Measurements from ENCODE around the gene KDM4B.

KDM4B gene

DNA sequence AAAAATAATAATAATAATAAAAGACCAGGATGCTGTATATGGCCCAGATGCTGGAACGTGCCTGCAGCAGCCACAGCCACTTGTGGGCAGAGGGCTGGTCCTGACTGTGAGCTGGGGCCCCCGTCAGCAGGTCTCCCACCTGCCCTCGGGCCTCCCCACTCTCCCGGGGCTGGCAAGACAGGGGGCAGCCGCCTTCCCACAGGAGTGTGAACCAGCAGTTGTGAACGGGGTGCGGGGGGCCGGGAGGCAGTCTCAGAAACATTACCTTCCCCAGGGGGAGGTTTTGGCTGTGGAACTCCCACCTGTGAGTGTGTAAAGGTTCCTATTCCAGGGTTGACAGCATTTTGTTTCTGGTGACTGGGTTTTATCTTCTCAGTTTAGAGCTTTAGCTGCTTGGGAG is 151.4 kb downstream of the KDM4B start:
- DNase-seq (ENCODE audit: low read depth in 2 of 2) = no peak
- no peak overlapping the region for H3K4me3 ChIP-seq (replicated peaks in 1 of 2; ENCODE audit: low read depth in 2 of 2, low read length in 2 of 2)
- no peak for TF ChIP-seq CTCF (IDR thresholded peaks at IDR 0.05; ENCODE audit: low read depth, low read length)

DNA sequence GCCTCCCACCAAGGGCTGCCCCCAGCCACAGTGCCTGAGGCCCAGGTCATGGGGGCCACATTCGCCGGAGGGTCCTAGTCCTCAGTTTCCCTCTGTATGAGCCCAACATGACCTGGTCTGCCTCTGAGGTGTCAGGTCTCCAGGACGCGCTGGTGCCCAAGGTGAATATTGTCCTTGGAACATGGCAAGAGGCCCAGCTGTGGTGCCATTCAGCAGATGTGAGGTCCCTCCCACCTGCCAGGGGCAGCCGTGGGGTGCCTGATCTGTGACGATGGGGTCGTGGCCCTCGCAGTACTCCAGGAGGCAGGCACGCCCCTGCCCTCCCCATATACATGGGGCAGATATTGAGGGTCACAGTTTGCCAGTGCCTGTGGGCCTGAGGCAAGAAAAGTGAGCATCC is 151.9 kb downstream of the KDM4B start:
- TF ChIP-seq CTCF (IDR thresholded peaks at IDR 0.05; ENCODE audit: low read depth, low read length) = no peak
- DNase-seq (ENCODE audit: low read depth in 2 of 2) = no peak
- no peak overlapping the region for H3K4me3 ChIP-seq (replicated peaks in 1 of 2; ENCODE audit: low read depth in 2 of 2, low read length in 2 of 2)

GRCh38 chr19:5121266-5122120 is 152.6 kb downstream of the KDM4B start:
- no peak overlapping the region for H3K4me3 ChIP-seq (replicated peaks in 1 of 2; ENCODE audit: low read depth in 2 of 2, low read length in 2 of 2)
- no peak for TF ChIP-seq CTCF (IDR thresholded peaks at IDR 0.05; ENCODE audit: low read depth, low read length)
- no peak for DNase-seq (ENCODE audit: low read depth in 2 of 2)

- no peak for DNase-seq (ENCODE audit: low read depth in 2 of 2)
- no peak for TF ChIP-seq CTCF (IDR thresholded peaks at IDR 0.05; ENCODE audit: low read depth, low read length)
- no peak overlapping the region for H3K4me3 ChIP-seq (replicated peaks in 1 of 2; ENCODE audit: low read depth in 2 of 2, low read length in 2 of 2)
These were observed 153.1 kb downstream of the KDM4B start for GRCh38 chr19:5122121-5122400.

GRCh38 chr19:5122671-5123409 is 153.9 kb downstream of the KDM4B start:
- no peak overlapping the region for H3K4me3 ChIP-seq (replicated peaks in 1 of 2; ENCODE audit: low read depth in 2 of 2, low read length in 2 of 2)
- TF ChIP-seq CTCF (IDR thresholded peaks at IDR 0.05; ENCODE audit: low read depth, low read length) = no peak
- no peak for DNase-seq (ENCODE audit: low read depth in 2 of 2)

GRCh38 chr19:5123646-5124045 is 154.7 kb downstream of the KDM4B start:
- H3K4me3 ChIP-seq (replicated peaks in 1 of 2; ENCODE audit: low read depth in 2 of 2, low read length in 2 of 2) = no peak overlapping the region
- TF ChIP-seq CTCF (IDR thresholded peaks at IDR 0.05; ENCODE audit: low read depth, low read length) = no peak
- DNase-seq (ENCODE audit: low read depth in 2 of 2) = no peak

All from cardiac fibroblast (primary cell).